ENCODE data around the gene EAF2.
A peak's percentile ranks its signal among the peaks of the same experiment; 100 is the strongest.

Gene EAF2

DNA sequence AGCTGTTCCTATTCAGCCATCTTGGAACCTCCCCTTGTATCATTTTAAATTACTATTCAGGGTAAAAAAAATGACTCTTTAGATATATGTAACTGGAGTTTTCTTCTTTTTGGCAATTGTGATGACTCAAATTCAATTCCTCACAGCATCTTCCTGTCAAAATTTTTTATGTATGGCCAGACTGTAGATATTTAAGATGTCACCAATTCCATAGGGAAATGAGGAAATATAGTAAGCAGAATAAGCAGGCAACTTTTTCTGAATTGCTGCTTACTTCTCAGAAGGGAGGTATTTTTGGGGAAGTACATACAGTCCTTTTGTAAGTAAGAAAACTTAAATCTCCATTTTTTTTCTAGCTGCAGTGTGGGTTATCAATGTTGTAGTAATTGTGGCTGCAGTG is 28.8 kb downstream of the EAF2 start:
- DNase-seq = peak; percentile 78

GRCh38 chr3:121869736-121870135 is 34.7 kb downstream of the EAF2 start:
- DNase-seq = peak; percentile 19

DNA sequence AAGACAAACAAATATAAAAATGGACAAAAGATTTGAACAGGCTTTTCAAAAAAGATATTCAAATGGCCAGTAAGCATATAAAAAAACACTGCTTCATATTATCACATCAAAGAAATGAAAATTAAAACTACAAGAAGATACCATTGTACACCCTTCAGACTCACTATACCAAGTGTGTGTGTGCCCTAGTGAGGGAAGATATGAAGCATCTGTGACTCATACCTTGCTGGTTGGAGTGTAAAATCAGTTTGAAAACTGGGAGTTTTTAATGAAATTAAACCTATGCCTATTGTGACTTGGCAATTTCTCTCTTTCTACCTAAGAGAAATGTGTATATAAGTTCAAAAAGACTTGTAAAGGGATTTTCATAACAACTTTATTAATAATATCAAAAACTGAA is 35.7 kb downstream of the EAF2 start:
- no peak for DNase-seq

DNA sequence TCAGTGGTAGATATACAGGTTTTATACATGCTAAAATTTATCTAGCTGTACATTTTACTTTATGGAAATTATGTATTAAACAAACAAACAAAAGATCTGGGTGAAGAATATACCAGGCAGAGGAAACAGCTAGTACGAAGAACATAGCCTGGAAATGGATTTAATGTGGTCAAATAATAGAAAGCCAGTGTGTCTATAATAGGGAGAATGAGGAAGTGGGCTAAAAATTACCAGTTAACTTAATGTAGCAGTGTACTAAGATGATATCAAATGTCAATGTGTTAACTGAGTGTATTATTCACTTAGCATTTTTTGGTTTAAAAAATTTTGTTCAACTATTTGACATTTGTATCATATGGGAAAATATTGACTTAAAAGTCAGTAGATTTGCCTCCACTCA is 36.4 kb downstream of the EAF2 start:
- peak; percentile 19 for DNase-seq

DNA sequence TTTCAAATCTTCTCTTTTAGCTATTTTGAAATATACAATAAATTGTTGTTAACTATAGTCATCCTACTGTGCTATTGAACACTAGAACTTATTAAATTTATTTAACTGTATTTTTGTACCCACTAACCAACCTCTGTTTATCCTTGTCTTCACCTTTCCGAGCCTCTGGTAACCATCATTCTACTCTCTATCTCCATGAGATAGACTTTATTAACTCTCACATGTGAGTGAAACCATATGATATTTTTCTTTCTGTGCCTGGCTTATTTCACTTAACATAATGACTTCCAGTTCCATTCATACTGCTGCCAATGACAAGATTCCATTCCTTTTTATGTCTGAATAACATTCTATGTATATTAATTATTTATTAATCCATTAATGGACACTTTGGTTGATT is 43.4 kb downstream of the EAF2 start:
- DNase-seq = no peak

DNA sequence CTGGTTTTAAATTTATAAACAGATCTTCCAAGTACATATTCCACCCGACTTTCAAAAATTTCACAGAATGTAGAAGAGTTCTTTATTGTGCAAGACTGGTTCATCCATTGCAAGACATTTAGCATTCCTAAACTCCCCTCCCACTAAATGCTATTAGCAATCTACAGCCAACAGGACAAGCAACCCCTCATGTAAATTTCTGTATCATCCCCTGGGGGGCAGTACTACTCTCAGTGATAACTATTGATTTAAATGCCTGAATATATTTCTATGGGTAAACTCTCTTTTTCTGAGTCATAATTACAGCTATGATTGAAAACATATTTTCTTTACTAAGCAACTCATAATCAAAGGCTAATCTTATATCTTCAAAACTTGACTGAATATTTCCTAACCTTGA is 48.5 kb downstream of the EAF2 start:
- peak; percentile 66 for DNase-seq

GRCh38 chr3:121885386-121885785 is 50.4 kb downstream of the EAF2 start:
- no peak for DNase-seq

DNA sequence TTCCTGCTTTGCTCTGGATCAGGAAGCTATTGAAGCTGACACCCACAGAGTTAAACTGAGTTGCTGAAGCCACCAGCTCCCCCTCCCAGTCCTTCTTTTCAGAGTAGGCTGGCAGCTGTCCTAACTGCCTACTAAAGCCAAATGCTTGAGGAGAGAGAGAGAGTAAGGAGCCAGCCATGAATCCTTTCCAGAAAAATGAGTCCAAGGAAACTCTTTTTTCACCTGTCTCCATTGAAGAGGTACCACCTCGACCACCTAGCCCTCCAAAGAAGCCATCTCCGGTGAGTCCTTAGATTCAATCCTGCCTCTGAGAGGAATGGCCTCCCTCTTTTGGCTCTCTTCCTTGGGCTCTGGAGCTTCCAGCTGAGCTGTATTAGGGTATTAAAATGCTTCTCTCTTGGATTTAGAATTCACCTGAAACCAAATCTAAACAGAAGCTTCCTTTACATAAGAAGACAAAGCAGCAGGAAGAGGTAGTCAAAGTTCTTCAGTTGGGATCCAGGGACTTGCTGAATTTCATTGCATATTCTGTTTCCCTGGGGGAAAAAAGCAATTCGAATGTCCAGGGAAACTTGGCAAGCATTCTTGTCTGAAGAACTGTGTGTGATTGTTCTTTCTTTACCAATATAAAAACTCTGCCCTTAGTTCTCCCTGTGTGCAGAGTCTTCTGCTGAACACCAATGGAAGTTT is 59.4 kb downstream of the EAF2 start, which contains the start of gene SLC15A2:
Gene SLC15A2, plus strand, starts transcription at position 101 of the 690 bp plus-strand sequence. Its CDS starts 76 bp downstream, at position 177.
- no peak for DNase-seq

GRCh38 chr3:121895121-121895520 is 60.1 kb downstream of the EAF2 start:
- DNase-seq = no peak

GRCh38 chr3:121895736-121896135 is 60.7 kb downstream of the EAF2 start:
- no peak for DNase-seq

DNA sequence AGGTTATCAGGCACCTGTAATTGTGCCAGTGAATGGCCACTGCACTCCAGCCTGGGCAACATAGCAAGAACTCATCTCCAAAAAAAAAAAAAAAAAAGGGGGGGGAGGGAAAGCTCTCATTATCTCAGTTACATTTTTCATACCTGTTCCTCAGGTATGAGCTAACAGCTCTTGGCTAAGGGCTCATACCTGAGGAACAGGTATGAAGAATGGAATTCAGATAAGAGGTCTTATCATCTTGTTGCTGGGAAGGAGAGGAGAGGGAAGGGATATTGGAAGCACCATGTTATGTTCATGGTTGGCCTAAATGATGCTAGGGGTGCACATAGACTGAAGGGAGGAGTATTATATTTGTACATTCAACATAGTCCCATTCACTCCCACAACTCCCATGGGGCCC is 61.8 kb downstream of the EAF2 start:
- no peak for DNase-seq

- DNase-seq = no peak
These were observed 62.3 kb downstream of the EAF2 start for GRCh38 chr3:121897296-121897695.

GRCh38 chr3:121913305-121913990 is 78.4 kb downstream of the EAF2 start:
- DNase-seq = peak; percentile 56

GRCh38 chr3:121914081-121914998 is 79.3 kb downstream of the EAF2 start:
- DNase-seq = peak; percentile 30

- DNase-seq = no peak
These were observed 81.2 kb downstream of the EAF2 start for GRCh38 chr3:121916189-121916588.

DNA sequence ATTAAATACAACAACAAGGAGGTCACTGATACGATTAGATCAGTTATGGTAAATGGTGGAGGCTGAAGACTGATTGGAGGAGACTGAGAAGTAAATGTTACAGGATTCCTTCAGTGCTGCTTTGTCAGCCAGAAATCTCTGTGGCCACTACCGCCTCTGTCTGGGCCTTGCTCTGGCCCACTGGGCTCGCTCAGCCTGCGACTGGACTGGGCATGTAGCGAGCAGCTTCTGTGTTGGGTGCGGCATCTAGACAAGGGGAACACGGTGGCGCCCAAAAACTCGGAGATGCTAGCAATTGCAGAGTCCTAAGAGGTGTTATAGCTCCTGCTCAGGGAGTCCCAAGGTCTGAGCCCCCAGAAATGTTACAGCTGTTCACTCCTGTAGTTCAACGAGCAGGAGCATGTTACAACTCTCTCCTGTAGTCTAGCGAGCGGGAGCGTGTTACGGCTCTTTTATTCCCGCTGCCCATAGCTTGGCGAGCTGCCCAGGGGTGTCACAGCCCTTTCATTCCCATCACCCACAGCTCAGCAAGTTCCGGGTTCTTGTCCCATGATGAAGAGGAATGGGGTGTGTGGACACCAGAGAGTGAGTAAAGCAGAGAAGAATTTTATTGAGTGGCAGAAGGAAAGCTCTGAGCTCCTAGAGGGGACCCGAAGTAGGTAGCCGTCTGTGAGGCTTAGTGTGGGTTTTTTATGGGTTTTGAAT is 83.9 kb downstream of the EAF2 start:
- no peak for DNase-seq

DNA sequence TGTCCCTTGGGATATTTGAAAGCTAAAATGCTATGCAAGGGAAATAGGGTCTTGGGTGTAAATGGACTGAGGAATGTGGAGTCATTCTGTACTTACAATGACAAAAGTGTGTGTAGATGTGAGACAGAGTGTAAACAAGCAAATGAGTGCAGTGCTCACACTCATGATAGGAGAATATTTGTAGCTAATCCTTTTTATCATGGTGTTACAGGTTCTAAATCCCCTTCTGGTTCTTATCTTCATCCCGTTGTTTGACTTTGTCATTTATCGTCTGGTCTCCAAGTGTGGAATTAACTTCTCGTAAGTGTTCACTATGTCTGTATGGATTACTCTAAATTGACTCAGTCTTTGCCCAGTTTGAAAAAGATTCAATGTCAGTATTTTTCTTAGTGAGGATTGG is 89.7 kb downstream of the EAF2 start:
- DNase-seq = no peak

GRCh38 chr3:121926380-121926779 is 91.4 kb downstream of the EAF2 start:
- no peak for DNase-seq

All from inflammatory macrophage treated with lipopolysaccharide for 4 hours (primary cell).